ENCODE data around the gene ECPAS.

The ECPAS gene

GRCh38 chr9:111316796-111317195 lies 167.4 kb downstream of the ECPAS start:
- no peak for TF ChIP-seq CTCF (conservative IDR thresholded peaks at IDR 0.05; ENCODE audit: low read length)
- no peak overlapping the region for H3K4me3 ChIP-seq (ENCODE audit: low read length)
- peak; percentile 67 for DNase-seq (ENCODE audit: low read depth)
